ENCODE results near the gene DOCK4.

The DOCK4 gene

GRCh38 chr7:111734954-111735660 lies 471.1 kb downstream of the DOCK4 start:
- DNase-seq (ENCODE audit: low read depth in 3 of 3) = no peak

GRCh38 chr7:111732923-111733322 lies 473.3 kb downstream of the DOCK4 start:
- DNase-seq (ENCODE audit: low read depth in 3 of 3) = no peak

GRCh38 chr7:111730476-111731300 lies 475.5 kb downstream of the DOCK4 start:
- no peak for DNase-seq (ENCODE audit: low read depth in 3 of 3)

GRCh38 chr7:111730057-111730456 lies 476.1 kb downstream of the DOCK4 start:
- DNase-seq (ENCODE audit: low read depth in 3 of 3) = no peak

GRCh38 chr7:111729483-111729882 lies 476.7 kb downstream of the DOCK4 start:
- DNase-seq (ENCODE audit: low read depth in 3 of 3) = no peak

DNA sequence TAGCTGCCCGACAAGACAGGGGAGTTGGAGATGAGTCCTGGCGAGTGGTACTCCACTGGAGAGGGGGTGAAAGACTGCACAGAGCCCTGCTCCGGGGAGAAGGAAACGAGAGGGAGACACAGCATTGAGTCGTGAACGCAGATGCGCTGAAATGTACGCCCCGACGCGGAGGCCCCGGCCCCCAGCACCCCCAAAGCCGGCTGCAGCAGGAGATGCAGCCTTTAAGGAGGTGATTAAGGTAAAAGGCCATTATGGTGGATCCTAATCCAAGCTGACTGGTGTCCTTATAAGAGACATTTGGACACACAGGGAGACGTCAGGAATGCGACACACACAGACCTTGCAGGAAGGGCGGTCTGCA lies 477.6 kb downstream of the DOCK4 start:
- no peak for DNase-seq (ENCODE audit: low read depth in 3 of 3)

- no peak for DNase-seq (ENCODE audit: low read depth in 3 of 3)
Observed at GRCh38 chr7:111727905-111728634, 478.1 kb downstream of the DOCK4 start.

DNA sequence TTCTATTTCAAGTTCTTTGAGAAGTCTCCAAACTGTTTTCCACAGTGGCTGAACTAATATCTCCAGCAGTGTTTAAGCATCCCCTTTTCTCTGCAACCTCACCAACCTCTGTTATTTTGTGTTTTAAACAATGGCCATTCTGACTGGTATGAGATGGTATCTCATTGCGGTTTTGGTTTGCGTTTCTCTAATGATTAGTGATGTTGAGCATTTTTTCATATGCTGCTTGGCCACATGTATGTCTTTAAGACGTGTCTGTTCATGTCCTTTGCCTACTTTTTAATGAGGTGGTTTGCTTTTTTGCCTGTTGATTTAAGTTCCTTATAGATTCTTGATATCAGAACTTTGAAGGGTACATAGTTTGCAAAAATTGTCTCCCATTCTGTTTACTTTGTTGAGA lies 487.3 kb downstream of the DOCK4 start:
- no peak for DNase-seq (ENCODE audit: low read depth in 3 of 3)

DNA sequence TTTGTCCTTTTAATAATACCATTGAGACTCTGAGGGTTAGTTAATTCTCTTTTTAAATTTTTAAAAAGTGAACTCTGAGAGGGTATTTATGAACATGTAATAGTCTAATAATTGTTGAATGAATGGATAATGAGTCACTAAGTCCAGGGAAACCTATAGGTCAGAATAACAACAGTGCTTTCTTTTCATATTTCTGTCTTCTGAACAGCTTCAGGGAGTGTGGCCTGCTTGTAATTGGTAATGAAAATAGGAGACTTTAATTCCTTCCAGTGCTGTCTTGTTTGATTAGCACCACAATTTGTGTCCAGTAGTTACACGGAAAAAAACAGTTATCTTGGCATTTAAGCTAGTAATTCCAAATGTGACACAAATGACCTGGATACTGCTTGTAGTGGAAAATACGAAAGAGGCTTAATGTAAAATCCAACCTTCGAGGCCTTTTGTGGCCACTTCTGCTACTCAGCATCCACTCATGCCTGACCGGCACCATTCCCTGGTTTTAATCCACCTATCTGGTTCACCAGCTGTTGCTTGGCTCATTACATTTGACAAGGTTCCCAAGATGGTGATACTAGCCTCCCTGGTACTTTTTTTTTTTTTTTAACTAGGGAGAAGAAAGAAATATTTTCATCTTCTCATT lies 494.7 kb downstream of the DOCK4 start:
- DNase-seq (ENCODE audit: low read depth in 3 of 3) = no peak

GRCh38 chr7:111710839-111711380 lies 495.3 kb downstream of the DOCK4 start:
- DNase-seq (ENCODE audit: low read depth in 3 of 3) = no peak

DNA sequence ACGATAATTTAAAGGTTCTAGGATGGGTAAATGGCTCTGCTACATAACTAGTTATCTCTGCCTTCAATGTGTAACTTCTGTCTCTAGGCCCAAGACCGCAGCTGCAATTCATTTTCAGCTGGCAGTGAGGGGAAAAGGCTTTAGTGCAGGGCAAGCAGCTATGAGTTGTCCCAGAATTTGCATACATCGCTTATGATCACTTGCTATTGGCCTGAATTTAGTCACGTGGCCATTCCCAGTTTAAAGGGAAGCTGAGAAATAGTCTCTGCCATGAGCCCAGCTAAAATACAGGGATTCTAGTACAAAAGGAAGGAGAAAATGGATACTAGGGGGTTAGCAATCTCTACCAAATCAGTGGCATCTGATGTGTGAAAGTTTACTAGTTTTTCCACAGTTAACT lies 498.1 kb downstream of the DOCK4 start:
- DNase-seq (ENCODE audit: low read depth in 3 of 3) = no peak

- DNase-seq (ENCODE audit: low read depth in 3 of 3) = no peak
Observed at GRCh38 chr7:111705807-111706206, 500.4 kb downstream of the DOCK4 start.

- no peak for DNase-seq (ENCODE audit: low read depth in 3 of 3)
Observed at GRCh38 chr7:111697771-111698170, 508.4 kb downstream of the DOCK4 start.

DNA sequence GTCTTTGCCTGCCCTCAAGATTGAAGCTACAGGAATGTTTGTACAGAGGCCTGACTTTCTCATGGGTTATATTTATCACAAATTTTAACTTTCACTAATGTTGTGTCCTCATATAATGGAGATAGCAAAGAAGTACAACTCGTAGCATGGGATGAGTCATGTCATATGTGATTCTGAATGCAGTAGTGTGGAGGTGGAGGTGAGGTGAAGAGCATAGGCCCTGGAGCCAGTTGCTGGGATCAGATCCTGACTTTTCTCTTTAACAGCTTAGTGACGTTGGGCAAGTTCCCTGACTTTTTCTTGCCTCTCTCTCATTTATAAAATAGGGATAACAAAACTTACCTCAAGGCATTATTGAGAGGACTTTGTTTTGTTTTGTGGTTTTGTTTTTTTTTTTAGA lies 511.8 kb downstream of the DOCK4 start:
- no peak for DNase-seq (ENCODE audit: low read depth in 3 of 3)

DNA sequence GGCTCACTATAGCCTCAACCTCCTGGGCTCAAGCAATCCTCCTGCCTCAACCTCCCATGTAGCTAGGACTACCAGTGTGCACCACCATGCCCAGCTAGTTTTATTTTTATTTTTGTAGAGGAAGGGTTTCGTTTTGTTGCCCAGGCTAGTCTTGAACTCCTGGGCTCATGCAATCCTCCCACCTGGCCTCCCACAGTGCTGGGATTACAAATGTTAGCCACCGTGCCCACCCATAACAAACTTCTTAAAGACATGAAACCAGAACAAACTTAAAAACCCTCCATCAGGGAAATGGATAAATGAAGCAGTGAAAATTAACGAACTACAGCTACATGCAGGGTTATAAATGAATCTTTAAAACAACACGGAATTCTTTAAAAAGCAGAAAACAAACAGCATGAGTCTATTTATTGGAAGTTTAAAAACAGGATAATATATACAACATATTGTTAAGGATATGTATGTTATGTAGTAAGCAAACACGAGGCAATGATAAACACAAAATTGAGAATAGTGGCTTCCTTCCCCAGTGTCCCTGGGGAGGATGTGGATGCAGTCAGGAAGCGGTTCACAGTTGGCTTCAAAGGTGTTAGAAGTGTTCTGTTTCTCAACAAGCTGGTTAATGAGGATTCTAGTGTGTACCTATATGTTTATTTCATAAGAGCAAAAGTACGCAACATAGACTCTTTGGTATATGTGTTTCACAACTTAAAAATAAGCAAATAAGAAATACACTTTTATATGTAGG lies 515.7 kb downstream of the DOCK4 start:
- DNase-seq (ENCODE audit: low read depth in 3 of 3) = no peak

- DNase-seq (ENCODE audit: low read depth in 3 of 3) = no peak
Observed at GRCh38 chr7:111685349-111685748, 520.9 kb downstream of the DOCK4 start.

- no peak for DNase-seq (ENCODE audit: low read depth in 3 of 3)
Observed at GRCh38 chr7:111682588-111683340, 523.4 kb downstream of the DOCK4 start.

- DNase-seq (ENCODE audit: low read depth in 3 of 3) = no peak
Observed at GRCh38 chr7:111681242-111681641, 525.0 kb downstream of the DOCK4 start.

DNA sequence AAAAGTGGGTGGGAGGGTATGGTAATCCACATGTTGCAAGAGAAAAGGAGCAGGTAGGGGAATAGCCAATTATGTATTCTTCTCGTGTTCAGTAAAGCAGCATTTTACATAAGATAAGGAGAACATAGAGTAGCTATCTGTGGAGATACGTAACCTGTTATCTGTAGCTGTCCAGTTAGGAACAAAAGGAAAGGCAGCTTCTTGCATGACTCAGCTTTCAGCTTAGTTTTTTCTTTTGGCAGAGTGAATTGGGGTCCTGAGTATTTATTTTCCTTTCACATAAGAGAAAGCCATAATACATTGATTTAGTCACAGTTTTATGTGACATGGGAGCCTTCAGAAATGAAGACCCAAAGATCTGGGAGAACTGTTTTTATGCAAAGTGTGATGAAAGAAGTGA lies 527.2 kb downstream of the DOCK4 start:
- DNase-seq (ENCODE audit: low read depth in 3 of 3) = no peak

- no peak for DNase-seq (ENCODE audit: low read depth in 3 of 3)
Observed at GRCh38 chr7:111678281-111678680, 527.9 kb downstream of the DOCK4 start.

Measured in stimulated activated CD4-positive, alpha-beta T cell treated with anti-CD3 and anti-CD28 coated beads, TNF-alpha, amount 100 ng/mL, for 24 hours (primary cell).